H9 (cell line): Measurements from ENCODE around the gene PNPLA4. TPM values are rescaled to one million over a fixed set of nuclear protein-coding genes. Genes with fewer than 3 reads are reported as not detected.

Experiments
- DNase-seq: peaks from one replicate; pipeline ENCODE4 v3.0.0-alpha.2; 2017
- H2AFZ ChIP-seq: one replicate; pipeline ENCODE4 v1.6.1; 2013; ENCODE audit warnings: mild to moderate bottlenecking, low read length, control low read depth, moderate library complexity
- H2AK5ac ChIP-seq: 2 replicates; pipeline ENCODE4 v1.6.1; 2013; ENCODE audit warnings: low read length, control low read depth, mixed read lengths; ENCODE audit not compliant: insufficient read length
- H2BK120ac ChIP-seq: one replicate; pipeline ENCODE4 v1.6.1; 2013; ENCODE audit warnings: low read depth, mild to moderate bottlenecking, low read length, control low read depth, inconsistent platforms; ENCODE audit not compliant: poor library complexity, severe bottlenecking
- H2BK12ac ChIP-seq: 2 replicates; pipeline ENCODE4 v1.6.1; 2013; ENCODE audit warnings: low read length, control low read depth, mixed read lengths, low read depth; ENCODE audit not compliant: insufficient read length
- H2BK15ac ChIP-seq: 2 replicates; pipeline ENCODE4 v1.6.1; 2013; ENCODE audit warnings: low read depth, low read length, control low read depth
- H2BK20ac ChIP-seq: one replicate; pipeline ENCODE4 v1.6.1; 2013; ENCODE audit warnings: low read depth, mild to moderate bottlenecking, low read length, control low read depth, inconsistent platforms; ENCODE audit not compliant: poor library complexity, severe bottlenecking
- H2BK5ac ChIP-seq: 2 replicates; pipeline ENCODE4 v1.6.1; 2013; ENCODE audit warnings: low read length, control low read depth, mixed read lengths; ENCODE audit not compliant: insufficient read length
- H3K14ac ChIP-seq: 2 replicates; pipeline ENCODE4 v1.6.1; 2013; ENCODE audit warnings: low read length, control low read depth; ENCODE audit not compliant: insufficient read depth
- H3K18ac ChIP-seq: 2 replicates; pipeline ENCODE4 v1.6.1; 2013; ENCODE audit warnings: low read depth, mild to moderate bottlenecking, mixed read lengths, low read length, control low read depth; ENCODE audit not compliant: insufficient read length
- H3K23ac ChIP-seq: 2 replicates; pipeline ENCODE4 v1.6.1; 2013; ENCODE audit warnings: low read length, control low read depth, mixed read lengths, low read depth; ENCODE audit not compliant: insufficient read length
- H3K23me2 ChIP-seq: 2 replicates; pipeline ENCODE4 v1.6.1; 2013; ENCODE audit warnings: low read depth, mild to moderate bottlenecking, mixed read lengths, low read length, control low read depth; ENCODE audit not compliant: insufficient read length, poor library complexity, severe bottlenecking
- H3K27ac ChIP-seq: 2 replicates; pipeline ENCODE4 v1.5.1; 2013; ENCODE audit warnings: low read length, control low read depth, mixed read lengths, low read depth; ENCODE audit not compliant: insufficient read length
- H3K27me3 ChIP-seq: 2 replicates; pipeline ENCODE4 v1.6.1; 2013; ENCODE audit warnings: low read length, control low read depth, inconsistent platforms; ENCODE audit not compliant: insufficient read depth
- H3K4ac ChIP-seq: 2 replicates; pipeline ENCODE4 v1.6.1; 2013; ENCODE audit warnings: low read depth, mild to moderate bottlenecking, control low read depth, inconsistent platforms, low read length, moderate library complexity
- H3K4me1 ChIP-seq: 2 replicates; pipeline ENCODE4 v1.6.1; 2013; ENCODE audit warnings: low read length, control low read depth, inconsistent platforms; ENCODE audit not compliant: insufficient read depth
- H3K4me2 ChIP-seq: 2 replicates; pipeline ENCODE4 v1.6.1; 2013; ENCODE audit warnings: low read length, control low read depth, mixed read lengths; ENCODE audit not compliant: insufficient read length, insufficient read depth
- H3K56ac ChIP-seq: 2 replicates; pipeline ENCODE4 v1.6.1; 2013; ENCODE audit warnings: low read depth, mild to moderate bottlenecking, mixed read lengths, low read length, control low read depth; ENCODE audit not compliant: insufficient read length
- H3K79me1 ChIP-seq: 2 replicates; pipeline ENCODE4 v1.6.1; 2013; ENCODE audit warnings: low read depth, mild to moderate bottlenecking, moderate library complexity, low read length, control low read depth, inconsistent platforms; ENCODE audit not compliant: insufficient read depth, poor library complexity, severe bottlenecking
- H3K79me2 ChIP-seq: 2 replicates; pipeline ENCODE4 v1.6.1; 2013; ENCODE audit warnings: low read length, control low read depth, inconsistent platforms; ENCODE audit not compliant: insufficient read depth
- H3K9ac ChIP-seq: 2 replicates; pipeline ENCODE4 v1.6.1; 2013; ENCODE audit warnings: low read length, control low read depth, mixed read lengths; ENCODE audit not compliant: insufficient read length; ENCODE audit errors: extremely low read depth
- H3K9me3 ChIP-seq: one replicate; pipeline ENCODE4 v1.6.1; 2013; ENCODE audit warnings: low read depth, low read length, inconsistent platforms; ENCODE audit not compliant: control insufficient read depth
- H3T11ph ChIP-seq: one replicate; pipeline ENCODE4 v1.6.1; 2013; ENCODE audit warnings: mild to moderate bottlenecking, low read length, control low read depth, inconsistent platforms
- H4K20me1 ChIP-seq: one replicate; pipeline ENCODE4 v1.6.1; 2013; ENCODE audit not compliant: control insufficient read depth, insufficient read length, insufficient read depth
- H4K5ac ChIP-seq: 2 replicates; pipeline ENCODE4 v1.6.1; 2013; ENCODE audit warnings: low read depth, mild to moderate bottlenecking, mixed read lengths, low read length, control low read depth; ENCODE audit not compliant: insufficient read length
- H4K8ac ChIP-seq: replicated peaks from 2 replicates; pipeline ENCODE4 v1.6.1; 2013; ENCODE audit warnings: low read length, control low read depth, mixed read lengths, low read depth; ENCODE audit not compliant: insufficient read length
- H4K91ac ChIP-seq: 2 replicates; pipeline ENCODE4 v1.6.1; 2013; ENCODE audit warnings: low read depth, mild to moderate bottlenecking, moderate library complexity, mixed read lengths, low read length, control low read depth; ENCODE audit not compliant: insufficient read length
- H3K27ac Mint-ChIP-seq, 3 experiments: 2 replicates in 2 of 3; 3 replicates in 1 of 3; pipeline ENCODE4 v1.8.0; 2020 to 2021; ENCODE audit warnings: mixed read lengths in 3 of 3, mild to moderate bottlenecking in 1 of 3, moderate library complexity in 1 of 3
- H3K27me3 Mint-ChIP-seq: 2 replicates; pipeline ENCODE4 v1.8.0; 2021; ENCODE audit warnings: low read depth, mild to moderate bottlenecking, moderate library complexity, mixed read lengths
- H3K36me3 Mint-ChIP-seq, 3 experiments: 2 replicates in 2 of 3; 3 replicates in 1 of 3; pipeline ENCODE4 v1.8.0; 2020 to 2021; ENCODE audit warnings: low read depth in 3 of 3, mixed read lengths in 3 of 3; ENCODE audit not compliant: insufficient read depth in 1 of 3
- H3K4me1 Mint-ChIP-seq, 2 experiments: 2 replicates each; pipeline ENCODE4 v1.8.0; 2020; ENCODE audit warnings: mixed read lengths in 2 of 2
- H3K4me3 Mint-ChIP-seq, 2 experiments: 2 replicates in 1 of 2; 3 replicates in 1 of 2; pipeline ENCODE4 v1.8.0; 2020 to 2021; ENCODE audit warnings: mild to moderate bottlenecking in 2 of 2, mixed read lengths in 2 of 2, moderate library complexity in 1 of 2
- H3K9me3 Mint-ChIP-seq, 2 experiments: 2 replicates in 1 of 2; 3 replicates in 1 of 2; pipeline ENCODE4 v1.8.0; 2020; ENCODE audit warnings: mild to moderate bottlenecking in 2 of 2, mixed read lengths in 2 of 2, moderate library complexity in 1 of 2
- CTCF ChIP-seq: fragments of 200-600 bp; sonication (generic); conservative IDR thresholded peaks from 3 replicates; pipeline ENCODE4 v1.8.0; 2021; ENCODE audit warnings: antibody characterized with exemption, mild to moderate bottlenecking
- WGBS: extraction: QIAGEN DNeasy Blood & Tissue Kit; methylation state at CpG from one replicate; pipeline ENCODE4 v1.1.7; 2013; ENCODE audit warnings: missing lambda C conversion rate, low lambda C conversion rate, mixed read lengths; ENCODE audit not compliant: insufficient read length; ENCODE audit errors: extremely low coverage; 5-methylcytosine and 5-hydroxymethylcytosine counted together
- total RNA-seq: library from RNA; stranded (reverse); gene quantifications from 2 replicates; pipeline ENCODE4 v1.2.1, GENCODE V29; 2021

PNPLA4 gene
- total RNA-seq, 1 experiment from 2014 or later = 21.4 TPM

GRCh38 chrX:7872042-7872441, 55.2 kb downstream of the PNPLA4 start:
- Histone ChIP-seq H2AK5ac (no peak overlapping the region), H3K27me3 (no peaks in the 10 kb centered on the region), H3K56ac (no peak overlapping the region), H3K14ac (no peak overlapping the region), H2BK15ac (no peak overlapping the region), H3K9me3 (no peaks in the 10 kb centered on the region), H3K9ac (no peak overlapping the region), H4K91ac (no peak overlapping the region), H3K4me2 (no peak overlapping the region), H3K4me1 (no peaks in the 10 kb centered on the region), H2BK120ac (no peak overlapping the region), H2BK5ac (no peak overlapping the region), H3K79me2 (no peaks in the 10 kb centered on the region), H2BK12ac (no peak overlapping the region), H4K20me1 (no peaks in the 10 kb centered on the region), H3K4ac (no peak overlapping the region), H3K18ac (no peak overlapping the region), H3K79me1 (no peaks in the 10 kb centered on the region), H2BK20ac (no peak overlapping the region), H3K23ac (no peak overlapping the region), H4K5ac (no peak overlapping the region), H3K27ac (no peak overlapping the region), H2AFZ (no peak overlapping the region), H3K23me2 (no peaks in the 10 kb centered on the region), H3T11ph (no peak overlapping the region), H4K8ac (no peak overlapping the region)
- no peak overlapping the region for H3K27ac Mint-ChIP-seq
- peaks cover 6 to 9% of the 10 kb centered on the region in 2 experiments for H3K4me1 Mint-ChIP-seq
- no peak overlapping the region for H3K4me3 Mint-ChIP-seq
- no peak for DNase-seq
- H3K27me3 Mint-ChIP-seq = no peaks in the 10 kb centered on the region; the same call in 1 of the 2 replicates
- TF ChIP-seq CTCF = no peak
- 0 out of 5 replicates have a peak, but pooled peaks cover 0 to 3% of the 10 kb centered on the region in 2 experiments for H3K9me3 Mint-ChIP-seq
- no CpG with 5 or more reads among the region's 4 CpGs for WGBS
- no peaks in the 10 kb centered on the region for H3K36me3 Mint-ChIP-seq
